Measurements from ENCODE around the gene FNDC5.

The FNDC5 gene

GRCh38 chr1:32883338-32884031 lies 12.8 kb upstream of the FNDC5 start:
- DNase-seq = no peak

DNA sequence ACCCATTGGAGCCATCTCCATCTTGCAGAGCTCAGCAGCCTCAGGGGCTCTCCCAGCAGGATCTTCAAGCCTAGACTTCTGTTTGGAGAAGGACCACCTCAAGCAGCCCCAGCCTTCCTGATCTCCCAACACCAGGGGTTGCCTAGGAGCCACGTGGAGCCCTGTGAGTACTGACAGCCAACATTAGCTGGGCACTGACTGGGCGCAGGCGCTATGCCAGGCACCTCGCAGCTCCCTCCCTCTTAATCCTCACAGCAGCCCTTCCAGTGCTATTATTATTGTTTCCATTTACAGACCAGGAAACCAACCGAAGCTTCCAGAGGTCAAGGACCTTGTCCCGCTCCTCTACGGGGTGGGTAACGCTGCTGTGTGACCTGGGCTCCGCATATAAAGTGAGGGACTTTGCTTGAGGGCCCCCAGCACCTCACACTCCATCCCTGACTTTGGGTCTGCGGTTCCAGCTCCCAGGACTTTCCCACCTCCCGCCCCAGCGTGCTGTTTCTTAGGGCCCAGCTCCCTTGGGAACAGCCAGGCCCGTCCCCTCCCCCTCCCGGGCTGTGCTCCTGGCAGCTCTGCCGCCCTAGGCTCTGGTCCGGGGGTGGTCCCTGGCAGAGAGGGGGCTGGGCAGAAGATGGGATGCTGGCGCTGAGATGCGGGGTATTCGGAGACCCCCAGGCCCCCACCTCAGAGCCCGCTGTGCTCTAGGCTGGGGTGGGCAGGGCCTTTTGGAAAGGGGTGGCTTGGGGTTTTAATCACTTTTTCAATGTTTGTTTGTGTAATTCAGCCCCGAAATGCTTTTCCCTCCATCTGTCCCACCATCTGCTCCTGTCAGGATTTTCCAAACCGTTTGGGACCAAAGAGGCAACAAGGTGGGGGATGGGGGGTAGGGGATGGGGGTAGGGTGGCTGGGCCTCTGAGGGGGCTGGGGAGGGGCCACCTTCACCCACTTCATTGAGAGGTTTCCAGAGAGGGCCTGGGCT lies 11.4 kb upstream of the FNDC5 start:
- no peak for DNase-seq

DNA sequence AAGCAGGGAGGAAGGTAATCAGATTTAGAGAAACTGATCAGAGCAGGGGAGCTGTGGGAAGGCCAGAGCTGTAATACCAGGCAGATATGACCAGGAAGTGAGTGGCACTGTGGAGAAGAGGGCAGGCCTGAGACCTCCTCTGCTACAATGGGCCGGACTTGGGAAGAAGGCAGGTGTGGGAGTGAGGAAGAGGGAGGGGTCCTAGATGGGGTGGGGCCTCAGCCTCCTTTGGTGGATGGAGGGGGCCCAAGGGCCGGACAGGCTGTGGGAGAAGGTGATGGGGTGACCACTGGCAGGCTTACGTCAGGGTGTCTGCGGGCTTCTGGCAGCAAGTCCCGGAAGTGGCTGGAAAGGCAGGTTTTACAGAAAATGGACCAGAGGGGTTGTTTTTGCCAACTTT lies 10.6 kb upstream of the FNDC5 start:
- no peak for DNase-seq

DNA sequence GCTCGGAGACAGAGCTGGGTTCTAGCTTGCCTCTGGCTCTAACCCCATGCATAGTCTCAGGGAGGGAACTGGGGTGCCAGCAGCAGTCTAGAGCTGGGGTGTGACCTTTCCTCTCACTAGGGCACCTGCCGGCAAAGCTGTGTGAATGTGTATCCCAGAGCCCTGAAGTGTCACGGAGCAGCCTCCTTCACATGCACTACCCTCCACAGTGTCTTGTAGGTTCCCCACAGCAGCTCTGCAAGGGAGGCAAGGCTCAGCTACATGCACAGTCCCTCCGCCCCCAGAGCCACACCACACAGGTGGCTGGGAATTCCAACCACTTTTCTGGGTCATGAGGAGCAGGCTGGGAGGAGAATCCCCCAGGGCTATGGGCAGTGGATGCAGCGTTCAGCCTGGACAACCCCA lies 7.9 kb upstream of the FNDC5 start:
- no peak for DNase-seq

DNA sequence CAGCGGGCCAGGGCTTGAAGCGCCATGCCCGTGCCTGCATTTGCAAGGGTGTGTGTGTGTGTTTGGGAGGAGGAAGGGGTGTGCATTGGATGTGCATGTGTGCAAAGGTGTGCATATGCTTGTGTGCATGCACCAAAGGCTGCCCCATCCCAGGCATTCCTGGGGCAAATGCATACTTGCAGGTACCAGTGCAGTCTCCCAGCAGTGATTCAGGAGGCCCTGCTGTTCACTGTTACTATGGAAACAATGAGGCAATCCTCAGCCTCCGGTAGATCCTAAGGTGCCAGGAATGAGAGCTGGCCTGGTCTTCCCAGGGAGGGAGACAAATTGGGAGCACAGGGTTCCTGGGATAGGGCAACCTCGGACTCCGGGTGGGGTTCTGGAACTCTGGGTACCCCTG lies 7.5 kb upstream of the FNDC5 start:
- peak; percentile 13 for DNase-seq

GRCh38 chr1:32877211-32878110 lies 6.7 kb upstream of the FNDC5 start:
- peak; percentile 68 for DNase-seq

DNA sequence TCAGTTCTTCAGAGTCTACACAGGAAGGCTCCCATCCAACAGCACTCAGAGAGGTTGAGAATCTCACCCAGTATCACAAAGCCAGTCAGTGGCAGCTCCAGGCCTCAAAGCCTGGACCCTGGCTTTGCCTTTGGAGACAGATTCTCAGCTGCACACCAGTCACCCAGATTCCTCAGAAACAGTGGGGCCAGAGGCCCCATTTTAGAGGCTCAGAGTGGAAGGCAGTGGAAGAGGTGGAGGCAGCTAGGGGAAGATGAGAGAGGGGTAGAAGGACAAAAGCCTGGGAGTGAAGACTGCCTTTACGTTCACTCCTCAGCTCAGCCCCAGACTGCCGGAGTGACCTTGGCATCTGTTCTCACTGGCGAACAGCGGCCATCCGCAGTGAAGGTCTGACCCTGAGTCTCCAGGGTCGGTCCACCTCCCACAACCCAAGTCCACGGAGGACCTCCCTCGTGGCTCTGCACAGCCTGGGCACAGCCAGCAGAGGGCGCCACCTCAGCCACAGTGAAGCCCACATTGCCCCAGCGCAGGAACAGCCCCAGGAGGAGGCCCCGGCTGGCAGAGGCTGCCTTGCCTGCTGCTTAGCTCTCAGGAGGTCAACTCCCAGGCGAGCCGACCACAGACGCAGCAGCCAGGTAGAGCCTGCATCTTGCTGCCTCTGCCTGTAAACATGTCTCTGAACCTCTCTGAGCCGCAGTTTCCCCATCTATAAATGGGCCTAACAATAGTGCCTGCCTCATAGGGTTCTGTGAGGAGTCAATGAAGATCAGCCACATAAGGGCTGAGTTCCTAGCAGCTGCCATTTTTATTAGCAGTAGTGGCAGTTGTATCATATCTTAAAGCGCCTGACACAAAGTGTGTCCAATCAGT lies 5.9 kb upstream of the FNDC5 start:
- peak; percentile 16 for DNase-seq

DNA sequence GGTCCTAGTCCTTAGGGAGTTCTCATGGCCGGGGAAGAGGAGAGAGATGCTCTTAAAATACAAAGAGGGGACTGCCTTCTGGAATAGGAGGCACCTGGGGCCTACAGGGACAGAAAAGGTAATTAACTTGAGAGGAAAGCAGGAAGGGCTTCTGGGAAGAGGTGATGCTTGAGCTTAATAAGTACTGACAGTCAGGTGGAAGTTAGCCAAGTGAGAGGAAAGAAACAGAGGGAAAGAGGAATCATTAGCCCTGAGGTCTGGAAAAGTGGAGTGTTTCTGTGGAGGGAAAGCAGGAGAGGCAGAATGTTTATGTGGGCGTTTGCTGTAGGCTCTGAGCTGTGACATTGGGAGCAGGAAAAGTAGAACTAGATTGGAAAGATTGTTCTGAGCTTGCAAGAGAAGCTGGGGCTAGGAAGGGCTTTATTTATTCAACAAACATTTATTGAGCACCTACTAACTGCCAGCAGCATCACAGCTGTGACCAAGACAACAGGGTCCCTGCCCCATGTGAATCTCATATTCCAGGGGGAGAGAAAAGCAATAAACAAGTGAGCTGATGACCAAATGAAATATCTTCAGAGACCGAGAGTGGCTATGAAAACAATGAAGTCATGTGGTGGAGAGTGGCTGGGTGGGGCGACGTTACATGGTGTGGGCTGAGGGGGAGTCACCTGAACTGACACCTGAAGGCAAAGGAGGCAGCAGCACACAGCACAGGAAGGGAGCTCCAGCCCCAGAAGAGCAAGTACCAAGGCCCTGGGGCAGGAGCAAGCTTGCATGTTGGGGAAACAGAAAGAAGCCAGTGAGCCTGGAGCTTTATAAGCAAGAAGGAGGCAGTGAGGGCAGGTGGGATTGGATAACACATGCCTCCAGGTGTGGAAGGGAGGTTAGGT lies 4.4 kb upstream of the FNDC5 start:
- DNase-seq = no peak

DNA sequence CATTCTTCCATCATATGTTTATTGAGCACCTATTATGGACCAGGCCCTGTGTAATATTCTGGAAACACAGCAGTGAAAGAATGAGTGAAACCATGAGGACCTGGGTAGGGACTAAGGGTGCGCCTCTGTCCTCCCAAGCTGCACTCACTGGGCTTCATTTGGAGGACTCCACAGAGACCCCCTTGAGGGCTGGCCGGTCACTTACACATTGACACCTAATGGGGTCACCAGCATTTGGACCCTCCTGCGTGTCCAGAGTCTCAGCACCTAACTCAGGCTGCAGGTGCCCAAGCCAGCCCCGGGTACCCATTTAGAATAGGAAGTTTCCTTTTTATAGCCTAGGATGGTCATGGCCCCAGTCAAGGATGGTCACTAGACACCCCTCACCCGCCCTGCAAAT lies 2.8 kb upstream of the FNDC5 start:
- no peak for DNase-seq

DNA sequence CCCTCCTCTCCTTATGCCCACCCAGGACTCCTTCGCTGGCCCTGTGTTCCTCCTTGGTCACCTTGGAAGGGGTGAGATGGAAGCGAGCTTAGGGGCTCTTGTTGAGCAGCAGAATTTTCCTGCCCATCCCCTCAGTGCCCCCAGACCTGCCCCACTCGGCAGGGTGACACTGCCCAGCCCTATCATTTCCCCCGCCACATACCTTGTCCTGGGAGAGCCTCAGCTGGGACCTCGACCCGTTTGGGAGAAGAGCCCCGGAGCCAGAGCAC lies 1.4 kb upstream of the FNDC5 start:
- no peak for DNase-seq

GRCh38 chr1:32871364-32872191 lies 866 bp upstream of the FNDC5 start:
- DNase-seq = no peak

DNA sequence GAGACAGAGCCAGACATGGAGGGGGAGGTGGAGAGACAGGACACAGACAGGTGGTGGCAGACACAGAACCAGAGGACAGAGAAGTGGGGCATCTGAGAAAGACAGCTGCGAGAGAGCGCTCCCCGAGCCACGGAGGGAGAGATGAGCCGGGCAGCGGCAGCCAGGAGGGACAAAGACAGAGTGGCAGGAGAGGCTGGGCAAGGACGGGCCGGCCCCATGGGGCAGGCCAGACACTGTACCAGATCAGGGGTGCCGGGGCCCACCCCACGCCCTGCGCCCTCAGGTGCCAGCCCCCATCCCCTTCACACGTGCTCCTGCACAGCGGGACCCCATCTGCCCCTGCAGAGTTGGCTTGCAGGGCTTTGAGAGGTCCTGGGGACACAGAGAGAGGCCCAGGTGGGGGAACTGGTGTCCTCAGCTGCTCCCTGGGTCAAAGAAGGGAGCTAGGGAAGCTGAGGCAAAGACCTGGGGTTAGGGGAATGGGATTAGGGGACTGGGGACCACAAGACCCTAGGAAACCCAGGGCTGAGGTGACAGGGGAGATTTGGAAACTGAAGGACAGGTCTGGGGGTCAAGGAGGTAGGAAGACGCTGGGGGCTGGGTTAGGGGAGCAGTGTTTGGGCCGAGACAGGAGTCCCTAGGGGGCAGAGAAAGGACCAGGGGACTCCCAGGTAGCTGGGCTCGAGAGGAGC lies 643 bp downstream of the FNDC5 start:
- DNase-seq = no peak

- no peak for DNase-seq
Measured at GRCh38 chr1:32868806-32869455, 1.8 kb downstream of the FNDC5 start.

DNA sequence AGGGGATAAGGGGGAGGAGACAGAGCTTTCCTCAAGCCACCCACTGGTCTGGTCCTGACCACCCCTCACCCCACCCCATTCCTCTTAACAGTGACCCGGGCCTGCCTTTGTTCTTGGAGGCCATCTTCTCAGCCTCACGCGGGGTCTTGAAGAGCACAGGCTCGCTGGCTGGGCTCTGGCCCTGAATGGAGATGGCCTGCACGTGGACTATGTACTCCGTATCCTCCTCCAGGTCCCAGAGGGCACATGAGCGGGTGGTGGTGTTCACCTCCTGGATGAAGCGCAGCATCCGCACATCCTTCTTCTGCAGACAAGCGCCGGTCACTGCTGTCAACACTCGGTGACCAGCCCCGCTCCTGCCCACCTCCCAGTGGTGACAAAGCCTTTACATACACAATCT lies 2.6 kb downstream of the FNDC5 start:
- DNase-seq = no peak

DNA sequence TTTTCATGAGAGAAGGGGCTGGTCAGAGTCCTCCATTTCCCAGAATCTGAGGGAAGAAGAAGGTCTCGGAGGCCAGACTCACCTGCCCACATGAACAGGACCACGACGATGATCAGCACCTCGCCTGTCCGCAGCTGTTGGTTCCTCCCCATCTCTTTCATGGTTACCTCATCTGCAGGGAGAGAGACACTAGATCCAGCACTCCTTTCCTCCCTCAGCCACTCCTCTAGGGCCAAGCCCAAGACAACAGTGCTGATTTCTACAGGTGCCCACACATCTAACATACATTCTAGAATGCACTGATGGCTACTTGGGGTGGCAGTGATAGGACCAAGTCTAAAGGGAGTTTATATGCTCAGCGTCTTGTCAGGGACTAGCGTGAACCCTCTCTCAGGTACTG lies 3.0 kb downstream of the FNDC5 start:
- DNase-seq = no peak

DNA sequence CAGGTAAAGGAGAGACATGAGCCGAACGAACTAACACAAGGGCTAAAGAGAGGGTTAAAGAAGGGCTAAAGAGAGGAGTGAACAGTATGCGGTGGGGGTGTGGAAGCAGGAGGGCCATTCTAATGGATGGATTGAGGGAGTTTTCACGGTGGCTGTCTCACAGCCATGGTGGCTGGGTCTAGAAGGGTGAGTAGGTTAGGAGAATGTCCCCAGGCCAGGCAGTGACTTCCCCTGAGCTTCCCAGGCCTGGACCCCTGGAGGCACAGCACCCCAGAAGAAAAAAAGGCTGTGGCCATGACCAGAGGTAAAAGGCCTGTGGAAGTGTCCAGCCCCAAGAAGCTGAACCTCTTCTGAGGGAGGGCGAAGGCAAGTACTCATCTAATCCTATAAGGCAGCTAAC lies 3.6 kb downstream of the FNDC5 start:
- no peak for DNase-seq

GRCh38 chr1:32865639-32866405 lies 4.9 kb downstream of the FNDC5 start:
- DNase-seq = no peak

DNA sequence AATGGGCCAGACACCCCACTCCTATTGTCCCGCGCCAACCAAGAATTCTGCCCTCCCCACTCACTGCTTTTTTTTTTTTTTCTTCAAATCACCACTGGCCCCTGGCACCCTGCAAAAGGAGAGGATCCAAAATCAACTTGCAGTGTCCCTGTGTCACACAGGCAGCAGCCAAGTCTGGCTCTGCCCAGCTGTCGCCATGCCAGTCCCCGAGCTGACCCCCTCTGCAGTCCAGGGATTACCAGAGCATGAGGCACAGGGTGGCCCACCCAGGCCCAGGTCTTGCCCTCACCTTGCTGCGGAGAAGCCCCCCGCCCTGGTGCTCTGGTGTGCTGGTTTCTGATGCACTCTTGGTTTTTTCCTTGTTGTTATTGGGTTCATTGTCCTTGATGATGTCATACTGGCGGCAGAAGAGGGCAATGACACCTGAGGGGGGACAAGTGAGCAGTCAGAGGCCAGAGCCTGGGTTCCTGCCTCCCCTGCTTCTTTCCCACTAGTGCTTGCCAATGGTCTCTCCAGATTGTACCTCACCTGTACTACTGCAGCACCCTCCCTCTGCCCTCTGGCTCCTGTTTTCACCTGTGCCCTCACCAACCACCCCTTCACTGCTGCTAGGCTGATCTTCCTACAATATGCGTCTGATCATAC lies 6.2 kb downstream of the FNDC5 start:
- DNase-seq = no peak

All from NCI-H1105 treated with DMSO at 0.1 percent for 48 hours (cell line).